Measurements from ENCODE around the gene SLC43A3. TPM values are rescaled to one million over a fixed set of nuclear protein-coding genes. Genes with fewer than 3 reads are reported as not detected.

SLC43A3 gene
- total and polyA plus RNA-seq, 9 donors: 19.9 to 43.5 (median 28.4) TPM

DNA sequence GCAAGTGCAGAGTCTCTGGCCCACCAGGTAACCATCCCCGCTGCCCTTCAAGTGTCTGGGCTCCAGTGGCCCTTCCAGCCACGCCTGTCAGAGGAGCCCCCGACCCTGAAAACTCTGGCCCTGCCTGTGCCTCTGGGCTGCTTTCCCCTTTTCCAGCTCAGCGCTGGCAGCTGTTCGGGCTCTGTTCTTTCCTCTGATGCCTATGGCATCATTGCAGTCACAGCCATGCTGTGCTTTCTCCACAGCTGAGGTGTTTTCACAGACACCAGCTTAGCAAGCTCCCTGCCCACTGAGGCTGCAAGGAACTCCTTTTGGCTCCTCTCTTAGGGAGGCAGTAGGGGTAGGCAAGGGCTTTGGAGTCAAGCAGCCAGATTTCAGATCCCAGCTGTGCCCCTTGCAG is 67.5 kb downstream of the SLC43A3 start:
- no peak for DNase-seq
- Histone ChIP-seq H3K36me3 (ENCODE audit: control insufficient read depth, insufficient read depth, low read length) (no peaks in the 10 kb centered on the region), H3K4me3 (ENCODE audit: low read length) (no peak overlapping the region), H3K4me1 (ENCODE audit: control insufficient read depth, insufficient read depth, low read length) (peaks cover 44% of the 10 kb centered on the region), H3K9me3 (replicated peaks; ENCODE audit: control insufficient read depth, low read depth, low read length) (no peaks in the 10 kb centered on the region), H3K27ac (ENCODE audit: low read length) (peak overlapping the region; percentile 85), H3K27me3 (ENCODE audit: control insufficient read depth, insufficient read depth, low read length) (no peaks in the 10 kb centered on the region)
- WGBS (ENCODE audit: insufficient coverage): 72% methylated on average over 5 of the region's 5 CpGs

DNA sequence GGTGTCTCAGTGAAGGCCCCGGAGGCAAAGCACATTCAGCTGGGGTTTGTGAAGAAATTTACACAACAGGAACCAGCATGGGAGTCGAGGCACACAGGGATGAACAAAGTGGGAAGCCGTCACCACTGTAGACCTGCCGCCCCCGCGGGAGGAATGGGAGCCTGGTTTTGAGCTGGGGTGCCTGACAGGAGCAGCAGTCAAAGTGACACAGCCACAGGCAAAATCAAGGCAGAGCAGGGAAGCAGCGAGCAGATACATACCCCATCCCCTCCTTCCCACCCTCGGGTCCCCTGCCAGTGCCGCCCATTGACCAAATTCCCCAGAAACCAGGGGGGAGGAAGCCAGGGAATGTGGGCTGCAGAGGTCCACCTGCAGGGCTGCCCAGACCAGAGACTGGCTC is 67.9 kb downstream of the SLC43A3 start:
- H3K9me3 ChIP-seq (replicated peaks; ENCODE audit: control insufficient read depth, low read depth, low read length): no peaks in the 10 kb centered on the region
- H3K27me3 ChIP-seq (ENCODE audit: control insufficient read depth, insufficient read depth, low read length): no peaks in the 10 kb centered on the region
- H3K36me3 ChIP-seq (ENCODE audit: control insufficient read depth, insufficient read depth, low read length): no peaks in the 10 kb centered on the region
- H3K4me3 ChIP-seq (ENCODE audit: low read length): no peak overlapping the region
- H3K27ac ChIP-seq (ENCODE audit: low read length): peak overlapping the region; percentile 85
- 66% methylated on average over 5 of the region's 9 CpGs for WGBS (ENCODE audit: insufficient coverage)
- DNase-seq: no peak
- H3K4me1 ChIP-seq (ENCODE audit: control insufficient read depth, insufficient read depth, low read length): peaks cover 46% of the 10 kb centered on the region

DNA sequence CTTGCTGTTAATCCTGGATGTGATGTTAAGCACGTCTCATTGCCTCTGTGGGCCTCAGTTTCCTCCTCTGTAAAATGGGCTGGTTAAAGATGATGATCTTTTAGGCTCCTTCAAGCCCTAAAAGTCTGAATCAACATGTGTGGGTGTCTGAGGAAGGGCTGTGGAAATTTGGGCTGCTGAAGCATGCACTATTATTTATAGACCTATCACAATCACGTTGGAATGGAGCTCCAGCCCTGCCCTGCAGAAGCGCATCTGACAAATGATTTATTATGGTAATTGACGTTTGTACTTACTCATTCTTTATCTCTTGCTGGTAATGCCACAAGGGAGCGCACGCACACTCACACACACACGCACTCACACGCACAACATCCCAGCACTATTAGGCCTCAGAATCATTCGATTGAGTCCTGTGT is 68.4 kb downstream of the SLC43A3 start:
- no peak for DNase-seq
- 100% methylated on average over 1 of the region's 9 CpGs for WGBS (ENCODE audit: insufficient coverage)
- Histone ChIP-seq H3K4me1 (ENCODE audit: control insufficient read depth, insufficient read depth, low read length) (peaks cover 50% of the 10 kb centered on the region), H3K36me3 (ENCODE audit: control insufficient read depth, insufficient read depth, low read length) (no peaks in the 10 kb centered on the region), H3K27ac (ENCODE audit: low read length) (peak overlapping the region; percentile 85), H3K27me3 (ENCODE audit: control insufficient read depth, insufficient read depth, low read length) (no peaks in the 10 kb centered on the region), H3K9me3 (replicated peaks; ENCODE audit: control insufficient read depth, low read depth, low read length) (no peaks in the 10 kb centered on the region), H3K4me3 (ENCODE audit: low read length) (no peak overlapping the region)

DNA sequence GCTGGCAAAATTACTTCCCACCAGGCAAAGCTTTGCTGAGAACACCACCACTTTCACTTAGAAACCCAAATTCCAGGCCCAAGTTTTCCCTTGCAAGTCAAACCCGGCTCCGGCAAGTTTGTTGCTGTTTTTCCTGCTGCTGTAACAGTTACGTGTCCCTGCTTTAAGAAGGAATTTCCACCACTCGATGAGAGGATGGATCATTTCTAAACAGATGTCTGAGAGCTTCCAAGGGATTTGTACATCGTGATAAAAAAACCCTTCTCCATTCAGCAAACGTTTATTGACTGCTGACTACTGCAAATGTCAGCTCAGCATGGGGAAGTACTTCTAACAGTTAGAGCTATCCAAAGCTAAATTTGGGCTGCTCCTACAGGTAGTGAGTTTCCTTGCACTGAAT is 69.1 kb downstream of the SLC43A3 start:
- peak overlapping the region; percentile 85 for H3K27ac ChIP-seq (ENCODE audit: low read length)
- no peaks in the 10 kb centered on the region for H3K36me3 ChIP-seq (ENCODE audit: control insufficient read depth, insufficient read depth, low read length)
- WGBS (ENCODE audit: insufficient coverage): 50% methylated on average over 2 of the region's 6 CpGs
- H3K9me3 ChIP-seq (replicated peaks; ENCODE audit: control insufficient read depth, low read depth, low read length): no peaks in the 10 kb centered on the region
- peak; percentile 75 for DNase-seq
- H3K4me1 ChIP-seq (ENCODE audit: control insufficient read depth, insufficient read depth, low read length): peaks cover 52% of the 10 kb centered on the region
- no peaks in the 10 kb centered on the region for H3K27me3 ChIP-seq (ENCODE audit: control insufficient read depth, insufficient read depth, low read length)
- H3K4me3 ChIP-seq (ENCODE audit: low read length): no peak overlapping the region

DNA sequence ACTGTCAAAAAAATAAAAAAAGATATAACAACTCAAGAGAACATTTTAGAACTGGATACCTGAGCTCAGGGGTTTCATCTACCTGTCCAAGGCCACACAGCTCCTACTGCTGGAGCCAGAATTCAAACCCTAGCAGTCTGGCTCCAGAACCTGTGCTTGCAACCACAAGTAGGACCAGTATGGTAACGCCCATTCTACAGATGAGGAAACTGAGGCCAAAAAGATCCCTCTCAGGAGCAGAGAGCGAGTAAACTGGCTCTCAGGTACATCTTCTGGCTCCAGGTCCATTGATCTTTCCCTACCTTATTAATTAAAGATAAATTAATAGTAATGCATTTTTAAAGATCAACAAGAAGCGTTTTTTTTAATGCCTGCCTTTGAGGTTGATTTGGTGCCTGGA is 69.6 kb downstream of the SLC43A3 start:
- Histone ChIP-seq H3K4me3 (ENCODE audit: low read length) (no peak overlapping the region), H3K27ac (ENCODE audit: low read length) (peak overlapping the region; percentile 85), H3K36me3 (ENCODE audit: control insufficient read depth, insufficient read depth, low read length) (no peaks in the 10 kb centered on the region), H3K4me1 (ENCODE audit: control insufficient read depth, insufficient read depth, low read length) (peaks cover 55% of the 10 kb centered on the region), H3K9me3 (replicated peaks; ENCODE audit: control insufficient read depth, low read depth, low read length) (no peaks in the 10 kb centered on the region), H3K27me3 (ENCODE audit: control insufficient read depth, insufficient read depth, low read length) (no peaks in the 10 kb centered on the region)
- 100% methylated on average over 1 of the region's 3 CpGs for WGBS (ENCODE audit: insufficient coverage)
- DNase-seq: no peak

Other genes starting within 250 kb of the SLC43A3 start
- gene LRRC55, start 245.2 kb downstream of the SLC43A3 start, total RNA-seq: 0.31 TPM
- 1 to 10 TPM in 3 of 8 donors, under 1 TPM in 5; 0.82 to 1.7 (median 0.91) TPM for gene LRRC55, start 245.2 kb downstream of the SLC43A3 start, polyA plus RNA-seq (ENCODE audit: insufficient read depth in 1 of 8, insufficient read length in 8 of 8, low replicate concordance in 1 of 8)
- 43.2 TPM for gene APLNR, start 189.9 kb downstream of the SLC43A3 start, total RNA-seq
- 100 to 1,000 TPM in 4 of 8 donors, 10 to 100 TPM in 4; 80.8 to 113 (median 97.2) TPM for gene APLNR, start 189.9 kb downstream of the SLC43A3 start, polyA plus RNA-seq (ENCODE audit: insufficient read depth in 1 of 8, insufficient read length in 8 of 8, low replicate concordance in 1 of 8)
- gene TNKS1BP1, start 102.2 kb downstream of the SLC43A3 start, total RNA-seq: 67.2 TPM
- gene TNKS1BP1, start 102.2 kb downstream of the SLC43A3 start, polyA plus RNA-seq (ENCODE audit: insufficient read depth in 1 of 8, insufficient read length in 8 of 8, low replicate concordance in 1 of 8): 100 to 1,000 TPM in 7 of 8 donors, 10 to 100 TPM in 1; 94.6 to 120 (median 111) TPM
- 64.3 TPM for gene SSRP1, start 91.2 kb downstream of the SLC43A3 start, total RNA-seq
- gene SSRP1, start 91.2 kb downstream of the SLC43A3 start, polyA plus RNA-seq (ENCODE audit: insufficient read depth in 1 of 8, insufficient read length in 8 of 8, low replicate concordance in 1 of 8): 100 to 1,000 TPM in 7 of 8 donors, 10 to 100 TPM in 1; 98.6 to 135 (median 111) TPM
- 1.5 TPM for gene P2RX3, start 88.8 kb downstream of the SLC43A3 start, total RNA-seq
- 1 to 10 TPM; 1.3 to 5.2 (median 2.5) TPM for gene P2RX3, start 88.8 kb downstream of the SLC43A3 start, polyA plus RNA-seq (ENCODE audit: insufficient read depth in 1 of 8, insufficient read length in 8 of 8, low replicate concordance in 1 of 8)
- 0.22 TPM for gene PRG3, start 46.0 kb downstream of the SLC43A3 start, total RNA-seq
- gene PRG3, start 46.0 kb downstream of the SLC43A3 start, polyA plus RNA-seq (ENCODE audit: insufficient read depth in 1 of 8, insufficient read length in 8 of 8, low replicate concordance in 1 of 8): 1 to 10 TPM in 1 of 8 donors, under 1 TPM in 5, not detected in 2; 0.14 to 1.3 (median 0.42) TPM
- gene PRG2, start 36.5 kb downstream of the SLC43A3 start, total RNA-seq: 1.0 TPM
- gene PRG2, start 36.5 kb downstream of the SLC43A3 start, polyA plus RNA-seq (ENCODE audit: insufficient read depth in 1 of 8, insufficient read length in 8 of 8, low replicate concordance in 1 of 8): 1 to 10 TPM in 4 of 8 donors, under 1 TPM in 4; 0.35 to 3.8 (median 0.89) TPM
- gene RTN4RL2, start 33.4 kb upstream of the SLC43A3 start, total RNA-seq: 2.0 TPM
- gene RTN4RL2, start 33.4 kb upstream of the SLC43A3 start, polyA plus RNA-seq (ENCODE audit: insufficient read depth in 1 of 8, insufficient read length in 8 of 8, low replicate concordance in 1 of 8): 10 to 100 TPM; 11.2 to 27.2 (median 20.4) TPM
- 12.2 TPM for gene SLC43A1, start 88.6 kb upstream of the SLC43A3 start, total RNA-seq
- gene SLC43A1, start 88.6 kb upstream of the SLC43A3 start, polyA plus RNA-seq (ENCODE audit: insufficient read depth in 1 of 8, insufficient read length in 8 of 8, low replicate concordance in 1 of 8): 10 to 100 TPM in 4 of 8 donors, 1 to 10 TPM in 4; 7.1 to 12.5 (median 10.1) TPM
- gene TIMM10, start 103.6 kb upstream of the SLC43A3 start, total RNA-seq: 44.1 TPM
- 10 to 100 TPM; 36.3 to 61.9 (median 37.8) TPM for gene TIMM10, start 103.6 kb upstream of the SLC43A3 start, polyA plus RNA-seq (ENCODE audit: insufficient read depth in 1 of 8, insufficient read length in 8 of 8, low replicate concordance in 1 of 8)
- 143 TPM for gene SMTNL1, start 110.5 kb upstream of the SLC43A3 start, total RNA-seq
- 100 to 1,000 TPM in 7 of 8 donors, 10 to 100 TPM in 1; 93.2 to 258 (median 197) TPM for gene SMTNL1, start 110.5 kb upstream of the SLC43A3 start, polyA plus RNA-seq (ENCODE audit: insufficient read depth in 1 of 8, insufficient read length in 8 of 8, low replicate concordance in 1 of 8)
- gene UBE2L6, start 140.6 kb upstream of the SLC43A3 start, total RNA-seq: 18.5 TPM
- 10 to 100 TPM; 19.9 to 25.6 (median 22.5) TPM for gene UBE2L6, start 140.6 kb upstream of the SLC43A3 start, polyA plus RNA-seq (ENCODE audit: insufficient read depth in 1 of 8, insufficient read length in 8 of 8, low replicate concordance in 1 of 8)
- gene SERPING1, start 170.6 kb upstream of the SLC43A3 start, total RNA-seq: 31.4 TPM
- 10 to 100 TPM; 71.8 to 97.7 (median 89.0) TPM for gene SERPING1, start 170.6 kb upstream of the SLC43A3 start, polyA plus RNA-seq (ENCODE audit: insufficient read depth in 1 of 8, insufficient read length in 8 of 8, low replicate concordance in 1 of 8)
- gene YPEL4, start 222.8 kb upstream of the SLC43A3 start, total RNA-seq: 0.53 TPM
- gene YPEL4, start 222.8 kb upstream of the SLC43A3 start, polyA plus RNA-seq (ENCODE audit: insufficient read depth in 1 of 8, insufficient read length in 8 of 8, low replicate concordance in 1 of 8): 1 to 10 TPM in 7 of 8 donors, under 1 TPM in 1; 0.82 to 2.1 (median 1.7) TPM
- 12.3 TPM for gene CLP1, start 230.6 kb upstream of the SLC43A3 start, total RNA-seq
- gene CLP1, start 230.6 kb upstream of the SLC43A3 start, polyA plus RNA-seq (ENCODE audit: insufficient read depth in 1 of 8, insufficient read length in 8 of 8, low replicate concordance in 1 of 8): 10 to 100 TPM in 4 of 8 donors, 1 to 10 TPM in 4; 8.6 to 11.3 (median 10.0) TPM
- 13.5 TPM for gene ZDHHC5, start 241.0 kb upstream of the SLC43A3 start, total RNA-seq
- gene ZDHHC5, start 241.0 kb upstream of the SLC43A3 start, polyA plus RNA-seq (ENCODE audit: insufficient read depth in 1 of 8, insufficient read length in 8 of 8, low replicate concordance in 1 of 8): 10 to 100 TPM; 25.6 to 40.3 (median 31.9) TPM

Data from muscle of leg (tissue), 11 donors.